Kidney capillary endothelial cell (primary cell): Measurements from ENCODE around the gene CCDC85A.
A peak's percentile ranks its signal among the peaks of the same experiment; 100 is the strongest.
"Not testable (repeated sequence)": the region's sequence is repeated elsewhere in the genome, so short reads cannot be mapped to it uniquely, and the experiment has no call there.

Experiments used
- DNase-seq: peaks from one replicate; pipeline ENCODE4 v3.0.0-alpha.2; 2018; ENCODE audit warnings: low spot score

CCDC85A gene

DNA sequence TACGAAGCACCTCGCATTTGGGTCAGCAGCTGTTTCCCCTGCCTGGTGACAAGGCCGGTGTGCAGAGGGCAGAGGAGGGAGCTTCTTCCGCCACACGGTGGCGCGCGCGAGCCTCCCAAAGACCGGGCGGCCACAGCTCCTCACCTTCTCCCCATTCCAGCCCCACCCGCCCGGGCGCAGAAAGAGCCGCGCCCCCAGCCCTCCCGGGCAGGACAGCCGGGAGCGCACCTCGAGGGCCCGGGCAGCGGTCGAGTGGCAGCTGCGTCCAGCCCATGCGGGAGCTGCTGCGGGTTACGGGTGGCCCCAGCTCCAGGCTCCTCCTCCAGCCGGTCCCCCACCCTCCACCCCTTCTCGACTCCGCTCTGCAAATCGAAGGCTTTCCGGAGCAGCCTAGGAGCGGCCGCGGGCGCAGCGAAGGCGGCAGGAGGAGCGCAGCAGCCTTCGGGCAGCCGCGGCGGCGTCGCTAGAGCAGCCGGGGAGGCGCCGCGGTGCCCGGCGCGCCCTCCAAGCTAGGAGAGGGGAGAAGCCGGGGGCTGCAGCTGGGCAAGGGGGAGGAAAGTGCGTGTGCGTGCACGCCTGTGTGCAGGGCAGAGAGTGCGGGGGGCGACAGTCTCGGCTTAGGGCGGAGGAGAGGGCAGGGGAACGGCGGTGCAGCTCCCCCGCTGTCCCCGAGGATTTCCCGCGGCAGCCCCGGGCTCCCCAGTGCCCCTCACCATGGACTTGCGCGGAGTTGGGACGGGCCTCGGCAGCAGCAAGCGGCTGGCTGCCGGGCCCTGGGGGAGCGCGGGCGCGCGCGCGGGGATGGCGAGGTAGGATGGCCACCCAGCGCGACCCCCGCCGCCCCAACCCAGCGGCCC is at the start of gene CCDC85A:
CCDC85A (plus strand) TSS at position 348 of the 857 bp plus-strand sequence. CDS start 635 bp downstream, outside the sequence.
- peak; percentile 77 for DNase-seq

DNA sequence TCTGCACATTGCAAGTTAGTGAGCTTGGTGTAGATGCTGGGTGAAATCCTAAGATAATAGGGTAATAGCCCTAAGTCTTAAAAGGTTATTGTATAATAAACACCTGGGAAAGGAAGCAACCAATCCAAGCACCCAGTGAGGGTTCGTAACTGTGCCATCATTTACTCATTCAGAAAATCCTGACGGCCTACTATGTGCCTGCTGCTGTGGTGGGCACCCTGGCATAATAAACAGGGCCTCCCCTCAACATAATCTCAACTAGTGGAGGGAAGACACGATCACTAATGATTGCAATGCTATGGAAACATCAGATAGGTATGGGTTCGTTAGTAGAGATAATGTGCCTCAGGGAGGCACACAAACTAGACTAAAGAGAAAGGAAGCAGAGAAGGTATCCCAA is 48.9 kb upstream of the CCDC85A start:
- DNase-seq = no peak

DNA sequence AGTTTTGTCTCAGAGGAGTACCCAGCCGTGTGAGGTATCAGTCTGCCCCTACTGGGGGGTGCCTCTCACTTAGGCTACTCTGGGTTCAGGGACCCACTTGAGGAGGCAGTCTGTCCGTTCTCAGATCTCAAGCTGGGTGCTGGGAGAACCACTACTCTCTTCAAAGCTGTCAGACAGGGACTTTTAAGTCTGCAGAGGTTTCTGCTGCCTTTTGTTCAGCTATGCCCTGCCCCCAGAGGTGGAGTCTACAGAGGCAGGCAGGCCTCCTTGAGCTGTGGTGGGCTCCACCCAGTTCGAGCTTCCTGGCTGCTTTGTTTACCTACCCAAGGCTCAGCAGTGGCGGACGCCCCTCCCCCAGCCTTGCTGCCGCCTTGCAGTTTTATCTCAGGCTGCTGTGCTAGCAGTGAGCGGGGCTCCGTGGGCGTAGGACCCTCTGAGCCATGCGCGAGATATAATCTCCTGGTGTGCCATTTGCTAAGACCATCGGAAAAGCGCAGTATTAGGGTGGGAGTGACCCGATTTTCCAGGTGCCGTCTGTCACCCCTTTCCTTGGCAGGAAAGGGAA is 41.2 kb upstream of the CCDC85A start:
- DNase-seq = not testable (repeated sequence)

DNA sequence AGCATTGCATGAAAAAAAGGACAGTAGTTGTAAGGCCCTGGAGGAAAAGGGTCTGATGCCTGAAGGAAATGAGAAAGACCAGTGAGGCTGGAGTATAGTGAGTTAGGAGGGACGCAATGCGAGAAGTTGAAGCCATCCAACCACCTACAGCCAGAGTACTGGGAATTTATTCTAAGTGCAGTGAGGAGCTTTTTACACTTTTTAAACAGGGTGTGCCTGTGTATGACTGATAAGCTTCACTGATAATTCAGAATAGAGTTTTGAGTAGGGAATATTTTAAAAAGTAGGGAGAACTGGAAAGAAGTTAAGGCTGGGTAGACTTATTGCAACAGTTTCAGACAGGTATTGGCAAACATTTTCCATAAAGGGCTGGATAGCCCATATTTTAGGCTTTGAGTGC is 35.9 kb upstream of the CCDC85A start:
- DNase-seq = no peak

DNA sequence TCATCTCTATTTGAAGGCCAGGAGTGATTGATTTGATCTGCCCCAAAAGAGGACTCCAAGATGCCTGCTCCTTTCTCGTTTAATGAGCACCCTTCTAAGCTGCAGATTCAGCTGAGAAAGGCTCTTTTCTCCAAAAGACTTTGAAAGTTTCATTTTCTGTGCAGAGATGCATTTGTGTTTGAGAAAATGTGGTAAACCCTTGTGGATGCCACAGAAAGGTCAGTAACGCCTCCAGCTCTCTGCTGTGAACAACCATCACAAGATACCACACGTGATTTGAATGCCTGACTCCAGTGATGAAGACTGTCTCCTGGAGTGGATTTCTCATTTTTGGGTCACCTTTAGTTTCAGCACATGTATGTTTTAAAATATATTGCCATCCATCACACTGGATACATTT is 35.0 kb upstream of the CCDC85A start:
- DNase-seq = no peak

DNA sequence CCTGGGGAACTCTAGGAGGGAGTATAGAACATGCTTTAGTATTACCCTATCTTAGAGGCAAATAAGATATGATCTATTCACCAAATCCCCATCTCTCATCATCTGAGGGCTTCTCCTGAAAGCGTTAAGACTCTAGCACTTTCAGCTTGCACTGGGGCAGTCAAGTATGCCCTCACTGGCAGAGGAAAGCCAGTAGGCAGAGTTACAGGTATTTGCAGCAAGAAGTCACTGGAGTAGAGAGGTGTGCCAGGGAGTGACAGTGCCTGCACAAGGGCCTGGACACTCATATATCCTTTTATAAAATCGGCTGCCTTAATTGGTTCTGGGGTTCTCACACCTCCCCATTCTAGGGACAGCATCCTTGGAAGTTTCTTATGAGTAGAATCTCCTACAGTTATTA is 31.9 kb upstream of the CCDC85A start:
- DNase-seq = no peak

DNA sequence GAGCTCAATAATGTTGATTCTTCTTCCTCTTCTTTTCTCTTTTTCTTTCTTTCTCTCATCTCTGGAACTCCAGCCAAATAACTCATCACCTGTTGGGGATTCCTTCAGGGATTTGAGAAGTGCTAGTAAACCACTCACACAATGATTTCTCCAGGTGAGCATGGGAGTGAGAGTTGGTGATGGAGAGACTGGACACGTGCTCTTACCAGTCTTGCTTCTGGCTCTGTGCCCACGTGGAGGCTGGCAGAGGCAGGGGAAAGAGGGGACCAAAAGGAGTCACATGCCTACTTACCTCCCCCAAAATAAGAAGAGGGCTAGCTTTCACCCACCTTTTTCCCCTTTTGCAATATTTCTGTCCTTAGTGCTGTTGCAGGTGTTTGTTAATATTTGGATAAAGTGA is 28.6 kb upstream of the CCDC85A start:
- no peak for DNase-seq

DNA sequence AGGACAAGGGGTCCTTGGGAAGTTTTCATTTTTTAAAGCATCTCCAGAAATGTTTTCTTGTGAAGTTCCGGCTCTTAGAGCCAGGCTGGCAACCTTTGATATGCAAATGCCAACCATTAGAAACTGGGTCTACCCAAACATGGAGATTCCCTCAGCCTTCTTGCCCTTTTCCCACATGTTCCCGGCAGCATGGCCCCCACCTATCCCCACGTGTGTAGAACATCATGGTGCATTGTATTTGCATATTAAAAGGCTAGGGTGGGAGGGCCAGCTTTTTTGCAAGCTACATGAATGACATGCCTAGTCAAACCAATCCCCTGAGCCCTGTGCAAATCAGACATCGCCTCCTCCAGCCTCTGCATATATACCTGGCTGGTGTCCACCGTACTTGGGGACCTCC is 23.9 kb upstream of the CCDC85A start:
- DNase-seq = not testable (repeated sequence)

DNA sequence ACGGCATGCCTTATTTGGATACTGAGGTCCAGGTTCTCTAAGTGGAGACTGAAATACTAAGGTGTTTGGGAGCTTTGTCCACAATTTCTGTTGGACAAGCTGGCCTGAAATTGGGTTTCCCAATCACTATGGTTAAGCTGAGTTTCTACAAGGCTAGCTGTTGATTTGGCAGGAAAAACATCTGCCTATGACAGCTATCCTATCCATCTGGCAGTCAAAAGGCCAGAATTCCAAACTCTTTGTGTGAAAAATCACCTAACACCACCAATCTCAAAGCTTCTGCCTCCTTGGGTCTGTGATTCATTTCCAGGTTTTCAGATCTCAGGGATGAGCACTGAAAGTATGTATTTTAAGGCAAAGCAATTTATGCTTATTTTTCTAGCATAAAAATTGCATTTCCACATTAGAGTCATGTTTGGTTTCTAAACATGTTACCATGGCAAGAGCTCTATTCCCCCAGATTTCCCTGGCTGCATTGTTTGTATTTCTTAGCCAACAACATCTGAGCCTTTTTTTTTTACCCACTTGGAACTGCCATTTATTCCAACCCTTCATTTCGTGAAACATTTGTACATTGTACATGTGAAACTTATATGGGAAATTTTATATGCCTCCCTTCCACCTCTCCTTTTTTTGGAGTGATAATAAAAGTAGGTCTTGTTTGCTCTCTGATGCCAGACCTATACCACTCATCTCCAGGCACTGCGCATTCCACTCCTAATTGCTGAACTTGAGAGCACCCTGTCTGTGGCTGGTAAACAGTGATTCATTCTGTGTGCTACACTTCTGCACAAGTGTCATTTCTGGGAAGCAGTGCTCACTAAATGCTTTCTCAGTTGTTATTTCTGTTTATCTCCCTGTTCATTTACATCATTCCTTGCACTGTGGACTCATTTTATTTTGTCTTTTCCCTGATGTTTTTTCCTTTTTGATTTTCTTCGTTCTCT is 15.9 kb upstream of the CCDC85A start:
- no peak for DNase-seq

DNA sequence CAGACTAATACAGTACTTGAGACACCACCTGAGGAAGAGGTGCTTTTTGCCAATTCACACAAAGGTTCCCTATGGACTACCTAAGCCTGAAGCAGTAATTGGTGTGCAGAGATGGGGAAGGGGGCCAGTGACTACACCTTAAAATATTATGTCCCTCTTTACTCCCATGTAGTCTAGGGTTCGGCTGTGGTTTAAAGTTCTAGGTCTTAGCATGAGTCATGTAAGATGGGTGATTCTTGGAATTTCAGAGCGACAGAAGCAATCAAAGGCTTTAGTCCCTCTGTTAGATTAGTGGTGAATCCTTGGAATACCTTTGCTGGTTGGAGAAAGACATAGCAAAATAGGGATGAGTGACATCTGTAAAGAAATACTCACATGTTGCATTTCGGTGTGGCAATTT is 14.3 kb upstream of the CCDC85A start:
- DNase-seq = no peak

DNA sequence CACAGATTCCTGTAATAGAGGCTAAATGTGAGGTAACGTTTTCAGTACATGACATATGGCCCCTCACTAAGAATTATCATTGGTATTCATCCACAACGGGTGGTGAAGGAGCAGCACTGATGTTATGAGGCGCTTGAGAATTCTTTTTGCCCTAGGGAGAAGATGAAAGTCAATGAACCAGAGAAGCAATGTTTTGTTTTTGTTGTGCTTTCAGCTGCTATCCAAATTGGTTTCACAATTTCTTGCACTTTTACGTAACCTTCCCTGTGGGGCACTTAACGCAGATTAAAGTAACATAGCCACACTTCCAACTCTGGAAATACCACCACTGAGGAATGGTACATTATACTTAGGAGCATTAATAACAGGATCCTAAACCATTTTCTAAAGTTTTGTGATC is 13.3 kb upstream of the CCDC85A start:
- DNase-seq = no peak

DNA sequence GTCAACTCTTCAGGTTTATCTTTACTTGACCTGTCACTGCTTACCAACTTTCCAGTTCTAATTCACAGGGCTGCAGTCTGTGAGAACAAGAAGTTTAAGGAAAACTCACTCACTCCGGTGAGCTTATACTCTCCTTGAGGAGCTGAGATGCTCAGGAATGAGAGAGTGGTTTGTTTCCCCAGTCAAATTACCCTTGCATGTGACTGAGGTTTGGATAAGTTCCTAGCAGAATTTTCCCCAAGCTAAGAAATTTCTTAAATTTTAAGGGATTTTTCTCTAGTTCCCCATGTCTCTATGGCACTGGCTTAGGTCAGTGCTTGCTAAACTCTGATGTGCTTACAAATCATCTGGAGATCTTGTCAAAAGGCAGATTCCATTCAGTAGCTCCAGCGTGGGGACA is 12.8 kb upstream of the CCDC85A start:
- DNase-seq = no peak

DNA sequence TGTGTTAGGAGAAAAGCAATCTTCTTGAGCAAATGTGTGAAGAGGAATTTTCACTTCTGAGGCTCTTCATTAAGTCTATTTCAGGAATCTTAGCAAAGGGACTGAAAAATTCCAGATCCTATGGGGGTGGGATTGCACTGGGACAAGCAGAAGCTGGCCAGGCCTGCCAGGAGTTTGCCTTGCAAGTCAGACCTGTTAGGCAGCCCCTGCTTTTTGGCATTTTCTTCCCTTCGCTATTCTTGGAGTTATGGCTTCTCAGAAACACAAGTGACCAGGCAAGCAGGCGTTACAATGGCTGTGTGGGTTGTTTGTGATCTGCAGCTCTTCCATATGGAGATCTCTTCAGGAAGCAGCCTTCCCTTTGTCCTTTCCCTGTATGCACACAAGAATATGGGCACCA is 8.0 kb upstream of the CCDC85A start:
- no peak for DNase-seq

DNA sequence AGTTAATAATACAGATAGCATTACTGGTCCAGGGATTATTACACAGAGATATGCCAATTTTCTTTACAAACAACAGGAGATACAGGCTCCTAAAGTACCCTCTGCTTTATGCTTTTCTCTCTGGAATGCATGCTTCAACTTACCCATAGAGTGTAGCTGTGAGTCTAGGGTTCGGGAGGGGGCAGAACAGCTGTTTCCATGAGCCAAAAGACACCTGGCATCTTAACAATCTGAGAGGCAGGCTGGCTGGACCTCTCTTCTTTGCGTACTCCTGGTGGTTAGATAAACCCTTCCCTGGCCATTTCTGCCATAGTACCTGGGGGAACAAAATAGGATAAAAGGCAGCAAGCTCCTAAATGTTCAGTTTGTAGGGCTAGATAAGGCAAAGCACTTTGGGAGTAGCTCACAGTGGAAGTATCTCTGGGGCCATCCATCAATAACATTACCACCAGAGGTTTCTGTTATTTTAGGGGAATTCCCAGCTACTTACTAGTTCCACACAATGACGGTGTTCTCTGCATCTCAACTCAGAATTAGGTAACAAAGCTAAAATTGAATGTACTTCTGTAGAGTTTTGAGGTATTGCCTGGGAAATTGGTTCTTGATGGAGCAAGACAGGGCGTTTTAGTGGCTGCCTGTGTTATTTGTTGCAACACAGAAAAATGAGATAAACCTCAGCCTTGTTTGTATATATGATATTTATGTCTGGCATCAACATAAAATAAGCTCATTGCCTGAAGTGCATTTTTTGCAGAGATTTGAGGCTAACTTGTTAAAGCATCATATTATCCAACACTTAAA is 6.2 kb upstream of the CCDC85A start:
- no peak for DNase-seq

DNA sequence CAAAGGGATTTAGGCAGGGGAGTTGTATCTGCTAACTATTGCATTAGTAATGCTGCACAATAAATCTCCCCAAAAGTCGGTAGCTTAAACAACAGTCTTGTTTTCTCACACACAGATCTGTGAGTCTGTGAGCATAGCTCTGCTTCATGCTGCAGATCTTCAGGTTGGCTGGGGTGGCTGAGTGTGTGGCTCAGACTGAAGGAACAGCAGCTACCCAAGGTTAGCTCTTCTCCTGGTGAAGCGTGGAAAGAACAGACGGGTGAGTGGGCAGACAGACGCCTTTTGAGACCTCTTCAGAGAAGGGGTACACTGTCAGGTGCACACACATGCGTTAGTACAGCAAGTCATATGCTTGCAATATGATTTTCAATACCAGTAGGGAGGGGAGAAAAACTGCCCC is 3.9 kb upstream of the CCDC85A start:
- no peak for DNase-seq

DNA sequence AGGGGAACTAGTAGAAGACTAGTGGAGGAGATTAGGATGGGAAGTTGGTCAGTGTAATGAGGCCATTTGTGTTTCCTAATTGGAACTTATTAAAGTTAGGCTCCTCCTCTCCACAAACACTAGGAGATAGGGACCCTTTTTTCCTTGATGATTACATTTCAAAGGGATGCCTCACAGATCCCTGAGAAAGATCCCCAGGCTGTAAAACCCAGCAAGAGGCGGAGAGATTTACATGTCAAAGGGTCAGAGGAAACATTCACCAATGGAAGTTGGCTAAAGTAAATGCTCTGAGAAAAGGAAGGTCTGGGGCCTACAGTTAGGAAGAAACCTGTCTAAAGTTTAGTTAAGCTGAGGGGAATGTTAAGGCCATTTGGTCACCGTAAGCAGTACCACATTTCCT is 1.4 kb upstream of the CCDC85A start:
- DNase-seq = no peak

DNA sequence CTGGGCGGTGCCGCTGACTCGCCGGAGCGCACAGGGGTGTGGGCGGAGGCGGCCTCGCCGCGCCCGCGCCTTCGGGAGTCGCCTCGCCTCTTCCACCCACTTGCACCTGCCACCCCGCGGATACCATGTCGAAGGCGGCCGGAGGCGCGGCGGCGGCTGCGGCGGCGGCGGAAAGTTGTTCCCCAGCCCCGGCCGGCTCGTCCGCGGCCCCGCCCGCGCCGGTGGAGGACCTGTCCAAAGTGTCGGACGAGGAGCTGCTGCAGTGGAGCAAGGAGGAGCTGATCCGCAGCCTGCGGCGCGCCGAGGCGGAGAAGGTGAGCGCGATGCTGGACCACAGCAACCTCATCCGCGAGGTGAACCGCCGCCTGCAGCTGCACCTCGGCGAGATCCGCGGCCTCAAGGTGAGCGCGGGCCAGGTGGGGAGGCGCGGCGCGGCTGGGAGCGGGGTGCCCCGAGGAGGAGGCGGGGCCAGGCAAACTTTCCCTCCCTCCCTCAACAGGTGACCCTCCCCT is 766 bp downstream of the CCDC85A start:
- no peak for DNase-seq

DNA sequence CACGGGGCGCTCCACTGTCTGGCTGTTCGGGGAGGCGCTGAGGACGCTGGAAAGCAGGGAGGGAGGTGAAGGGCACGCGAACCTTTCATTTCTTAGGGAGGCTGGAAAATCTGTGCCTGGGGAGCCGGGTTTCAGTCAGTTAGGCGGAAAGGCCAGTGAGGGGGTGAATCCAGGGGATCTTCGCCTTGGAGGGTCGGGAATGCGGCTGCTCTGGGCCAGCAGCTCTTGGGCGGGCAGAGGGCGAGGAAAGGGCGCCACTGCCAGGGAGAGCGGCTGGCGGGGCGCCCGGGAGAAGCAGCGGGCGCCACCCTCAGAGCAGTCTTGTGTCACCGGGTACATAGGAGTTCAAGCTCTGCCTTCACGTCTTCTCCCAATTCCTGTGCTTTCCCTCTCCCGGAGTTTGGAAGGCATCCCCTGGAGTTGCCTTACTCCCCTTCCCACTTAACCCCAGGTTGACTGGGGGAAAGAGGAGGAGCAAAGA is 1.4 kb downstream of the CCDC85A start:
- DNase-seq = no peak

DNA sequence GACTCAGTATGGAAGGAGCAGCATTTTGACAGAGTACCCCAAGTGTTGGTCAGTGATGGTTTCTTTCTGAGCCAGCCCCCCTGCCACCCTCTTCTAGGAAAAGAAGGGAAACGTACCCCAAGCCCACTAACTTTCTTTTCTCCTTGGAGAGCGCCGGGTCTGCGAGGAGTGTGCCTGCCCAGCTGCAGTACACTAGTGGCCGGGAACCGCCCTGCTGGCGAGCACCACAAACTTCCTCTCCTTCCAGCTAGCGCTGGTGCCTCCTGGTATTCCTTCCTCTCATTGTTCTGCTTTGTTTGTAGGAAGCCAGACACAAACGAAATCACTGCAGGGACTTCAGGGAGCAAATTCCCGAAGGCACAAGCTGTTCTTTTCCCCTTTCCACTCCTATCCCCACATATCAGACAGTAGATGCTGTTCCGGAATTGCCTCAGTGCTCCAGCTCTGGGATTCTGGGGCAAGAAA is 1.8 kb downstream of the CCDC85A start:
- peak; percentile 84 for DNase-seq

DNA sequence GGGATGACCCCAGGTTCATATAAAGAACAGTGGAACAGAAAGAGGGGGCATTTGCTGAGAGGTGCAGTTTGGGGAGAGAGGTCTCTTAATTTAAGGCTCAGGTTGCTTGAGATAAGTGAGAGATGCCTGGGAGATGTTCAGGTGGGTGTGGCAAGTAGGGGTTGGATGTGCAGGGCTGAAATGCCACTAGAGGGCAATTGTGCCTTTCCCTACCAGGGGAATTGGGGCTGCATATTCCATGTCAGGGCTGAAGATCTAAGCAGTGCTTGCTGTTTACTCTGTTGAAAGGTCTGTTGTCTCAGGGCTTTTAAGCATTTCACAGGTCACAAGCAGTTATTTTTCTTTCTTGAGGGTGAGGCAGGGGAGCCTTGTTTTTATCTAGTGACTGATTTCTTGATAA is 7.8 kb downstream of the CCDC85A start:
- no peak for DNase-seq

DNA sequence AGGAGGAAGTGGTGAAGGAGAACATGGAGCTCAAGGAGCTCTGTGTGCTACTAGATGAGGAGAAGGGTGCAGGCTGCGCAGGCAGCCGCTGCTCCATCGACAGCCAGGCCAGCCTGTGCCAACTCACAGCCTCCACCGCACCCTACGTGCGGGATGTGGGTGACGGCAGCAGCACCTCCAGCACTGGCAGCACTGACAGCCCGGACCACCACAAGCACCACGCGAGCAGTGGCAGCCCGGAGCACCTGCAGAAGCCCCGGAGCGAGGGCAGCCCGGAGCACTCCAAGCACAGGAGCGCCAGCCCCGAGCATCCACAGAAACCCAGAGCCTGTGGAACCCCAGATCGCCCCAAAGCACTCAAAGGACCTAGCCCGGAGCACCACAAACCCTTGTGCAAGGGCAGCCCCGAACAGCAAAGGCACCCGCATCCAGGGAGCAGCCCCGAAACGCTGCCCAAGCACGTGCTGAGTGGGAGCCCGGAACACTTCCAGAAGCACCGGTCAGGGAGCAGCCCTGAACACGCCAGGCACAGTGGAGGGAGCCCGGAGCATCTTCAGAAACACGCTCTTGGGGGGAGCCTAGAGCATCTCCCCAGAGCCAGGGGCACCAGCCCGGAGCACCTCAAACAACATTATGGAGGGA is 9.0 kb downstream of the CCDC85A start:
- DNase-seq = no peak
